ENCODE data around the gene P4HA2. TPM values are rescaled to one million over a fixed set of nuclear protein-coding genes. Genes with fewer than 3 reads are reported as not detected.

Gene P4HA2
- polyA plus RNA-seq, 1 of the 3 experiments (the other 2 are of a cell fraction) = 67.2 TPM

GRCh38 chr5:132245593-132245992 is 17.9 kb upstream of the P4HA2 start:
- CTCF ChIA-PET = no interaction called here
- Histone ChIP-seq H3K36me3 (replicated peaks in 1 of 2; ENCODE audit: control insufficient read depth in 1 of 2, insufficient read depth in 2 of 2, low read length in 1 of 2) (no peaks in the 10 kb centered on the region), H3F3A (replicated peaks; ENCODE audit: insufficient read depth) (no peaks in the 10 kb centered on the region), H3K27ac (ENCODE audit: low read depth in 2 of 2, low read length in 1 of 2) (no peak overlapping the region), H3K9me3 (peaks cover 4% of the 10 kb centered on the region; the same call in 1 of the 2 replicates), H3K4me1 (ENCODE audit: control insufficient read depth in 1 of 2, insufficient read depth in 2 of 2, low read depth in 1 of 2, low read length in 1 of 2) (no peaks in the 10 kb centered on the region), H3K27me3 (ENCODE audit: insufficient read depth) (no peaks in the 10 kb centered on the region), H3K9me2 (no peaks in the 10 kb centered on the region), H3K4me2 (no peak overlapping the region), H3K4me3 (ENCODE audit: low read depth in 2 of 2, low read length in 1 of 2) (no peak overlapping the region), H3K9ac (no peak overlapping the region), H2AFZ (ENCODE audit: low read depth) (no peak overlapping the region), H3K79me2 (ENCODE audit: insufficient read depth) (no peaks in the 10 kb centered on the region), H4K20me1 (ENCODE audit: insufficient read depth) (no peaks in the 10 kb centered on the region)
- TF ChIP-seq TCF12 (IDR thresholded peaks at IDR 0.05) = no peak
- no peak for TF ChIP-seq IRF3 (IDR thresholded peaks at IDR 0.05; ENCODE audit: low read depth, low read length)
- TF ChIP-seq CHD2 (IDR thresholded peaks at IDR 0.05; ENCODE audit: low read length, partially characterized antibody) = no peak
- no peak for TF ChIP-seq USF1 (IDR thresholded peaks at IDR 0.05; ENCODE audit: borderline replicate concordance, low read depth)
- TF ChIP-seq RCOR1 (IDR thresholded peaks at IDR 0.05; ENCODE audit: low read length) = no peak
- no peak for TF ChIP-seq JUND (IDR thresholded peaks at IDR 0.05)
- no peak for TF ChIP-seq NRF1 (IDR thresholded peaks at IDR 0.05; ENCODE audit: low read depth, low read length)
- no peak for DNase-seq
- POLR2A ChIA-PET = no interaction called here
- 4% methylated on average over 1 of the region's 1 CpG for WGBS (ENCODE audit: low lambda C conversion rate)

- WGBS (ENCODE audit: low lambda C conversion rate) = 16% methylated on average over 3 of the region's 3 CpGs
- Histone ChIP-seq H3K4me1 (ENCODE audit: control insufficient read depth in 1 of 2, insufficient read depth in 2 of 2, low read depth in 1 of 2, low read length in 1 of 2) (no peaks in the 10 kb centered on the region), H3K79me2 (ENCODE audit: insufficient read depth) (no peaks in the 10 kb centered on the region), H3K9ac (no peak overlapping the region), H3K9me3 (peaks cover 4% of the 10 kb centered on the region; the same call in 1 of the 2 replicates), H3K27me3 (ENCODE audit: insufficient read depth) (no peaks in the 10 kb centered on the region), H3K4me3 (ENCODE audit: low read depth in 2 of 2, low read length in 1 of 2) (no peak overlapping the region), H3K36me3 (replicated peaks in 1 of 2; ENCODE audit: control insufficient read depth in 1 of 2, insufficient read depth in 2 of 2, low read length in 1 of 2) (no peaks in the 10 kb centered on the region), H3K27ac (ENCODE audit: low read depth in 2 of 2, low read length in 1 of 2) (no peak overlapping the region), H3K9me2 (no peaks in the 10 kb centered on the region), H2AFZ (ENCODE audit: low read depth) (no peak overlapping the region), H3F3A (replicated peaks; ENCODE audit: insufficient read depth) (no peaks in the 10 kb centered on the region), H3K4me2 (no peak overlapping the region), H4K20me1 (ENCODE audit: insufficient read depth) (no peaks in the 10 kb centered on the region)
- CTCF ChIA-PET = no interaction called here
- POLR2A ChIA-PET = no interaction called here
- DNase-seq = no peak
- TF ChIP-seq GABPA (IDR thresholded peaks at IDR 0.05; ENCODE audit: low read depth) (no peak), NRF1 (IDR thresholded peaks at IDR 0.05; ENCODE audit: low read depth, low read length) (no peak), GATA2 (CRISPR knock-in tag; IDR thresholded peaks at IDR 0.05) (no peak), TAF1 (IDR thresholded peaks at IDR 0.05; ENCODE audit: borderline replicate concordance, low read depth, low read length) (no peak), TEAD4 (IDR thresholded peaks at IDR 0.05; ENCODE audit: borderline replicate concordance, insufficient read depth) (no peak), MXI1 (IDR thresholded peaks at IDR 0.05; ENCODE audit: low read depth, low read length) (no peak), POLR2AphosphoS5 (IDR thresholded peaks at IDR 0.05; ENCODE audit: low read depth, low read length) (no peak), RFX5 (IDR thresholded peaks at IDR 0.05; ENCODE audit: low read length) (no peak), REST (IDR thresholded peaks at IDR 0.05; ENCODE audit: low read depth, low read length) (no peak), MEF2A (IDR thresholded peaks at IDR 0.05; ENCODE audit: borderline replicate concordance, low read depth) (no peak), RAD21 (IDR thresholded peaks at IDR 0.05; ENCODE audit: low read length) (no peak), RCOR1 (IDR thresholded peaks at IDR 0.05; ENCODE audit: low read length) (no peak), RXRA (IDR thresholded peaks at IDR 0.05; ENCODE audit: borderline replicate concordance, low read depth) (no peak), FOXM1 (IDR thresholded peaks at IDR 0.05; ENCODE audit: low read depth) (no peak), NFIC (IDR thresholded peaks at IDR 0.05; ENCODE audit: borderline replicate concordance) (no peak), PBX3 (IDR thresholded peaks at IDR 0.05) (no peak)
These were observed 15.8 kb upstream of the P4HA2 start for GRCh38 chr5:132243366-132243977.

Data from SK-N-SH (cell line).